GM19397 (cell line): Measurements from ENCODE around the gene PLAC9.
"Not testable (repeated sequence)": the region's sequence is repeated elsewhere in the genome, so short reads cannot be mapped to it uniquely, and the experiment has no call there.

Source experiments
- ATAC-seq: cut with Tn5 transposase; IDR thresholded peaks from one replicate; pipeline ENCODE4 v1.9.1; 2021; ENCODE audit warnings: mild to moderate bottlenecking, moderate library complexity; ENCODE audit not compliant: unreplicated experiment

PLAC9 gene, protein sequence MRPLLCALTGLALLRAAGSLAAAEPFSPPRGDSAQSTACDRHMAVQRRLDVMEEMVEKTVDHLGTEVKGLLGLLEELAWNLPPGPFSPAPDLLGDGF

GRCh38 chr10:80132299-80133139, at the start of gene PLAC9:
Gene PLAC9 (plus strand): TSS chr10:80132730. CDS start chr10:80132763, 33 bp downstream.
- no peak for ATAC-seq

GRCh38 chr10:80090121-80090520, 42.4 kb upstream of the PLAC9 start:
- no peak for ATAC-seq

DNA sequence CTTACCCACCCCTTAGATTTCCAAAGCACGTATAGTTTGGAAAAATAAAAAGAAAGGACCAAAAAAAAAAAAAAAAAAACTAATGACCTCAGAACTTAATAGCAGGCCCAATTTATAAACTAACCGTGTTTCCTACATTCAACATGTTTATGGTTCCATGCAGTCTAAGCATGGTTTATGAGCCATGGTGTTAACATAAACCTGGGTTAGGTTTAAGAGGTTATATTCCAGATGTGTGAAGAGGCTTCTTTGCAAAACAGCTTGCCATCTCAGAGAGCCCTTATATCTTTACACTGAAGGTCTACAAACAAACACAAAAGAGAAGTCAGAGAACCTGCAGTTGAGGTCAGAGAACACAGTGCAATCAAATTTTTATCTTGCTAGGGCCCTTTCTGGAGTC, 38.3 kb upstream of the PLAC9 start:
- no peak for ATAC-seq

DNA sequence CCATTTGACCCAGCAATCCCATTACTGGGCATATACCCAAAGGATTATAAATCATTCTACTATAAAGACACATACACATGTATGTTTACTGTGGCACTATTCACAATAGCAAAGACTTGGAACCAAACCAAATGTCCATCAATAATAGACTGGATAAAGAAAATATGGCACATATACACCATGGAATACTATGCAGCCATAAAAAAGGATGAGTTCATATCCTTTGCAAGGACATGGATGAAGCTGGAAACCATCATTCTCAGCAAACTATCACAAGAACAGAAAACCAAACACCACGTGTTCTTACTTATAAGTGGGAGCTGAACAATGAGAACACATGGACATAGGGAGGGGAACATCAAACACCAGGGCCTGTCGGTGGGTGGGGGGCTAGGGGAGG, 34.3 kb upstream of the PLAC9 start:
- ATAC-seq = not testable (repeated sequence)

DNA sequence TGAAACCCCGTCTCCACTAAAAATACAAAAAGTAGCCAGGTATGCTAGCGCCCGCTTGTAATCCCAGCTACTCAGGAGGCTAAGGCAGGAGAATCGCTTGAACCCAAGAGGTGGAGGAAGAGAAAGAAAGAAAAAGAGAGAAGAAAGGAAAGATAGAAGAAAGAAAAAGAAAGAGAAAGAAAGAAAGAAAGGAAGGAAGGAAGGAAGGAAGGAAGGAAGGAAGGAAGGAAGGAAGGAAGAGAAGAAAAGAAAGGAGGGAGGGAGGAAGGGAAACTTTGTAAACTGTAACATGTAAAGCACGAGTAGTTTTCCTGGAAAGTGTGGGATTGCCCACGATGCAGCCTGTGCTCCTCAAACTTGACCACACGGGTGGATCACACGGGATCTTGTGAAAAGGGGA, 33.2 kb upstream of the PLAC9 start:
- not testable (repeated sequence) for ATAC-seq

GRCh38 chr10:80100116-80100515, 32.4 kb upstream of the PLAC9 start:
- no peak for ATAC-seq

- no peak for ATAC-seq
These were observed 31.5 kb upstream of the PLAC9 start for GRCh38 chr10:80100861-80101695.

DNA sequence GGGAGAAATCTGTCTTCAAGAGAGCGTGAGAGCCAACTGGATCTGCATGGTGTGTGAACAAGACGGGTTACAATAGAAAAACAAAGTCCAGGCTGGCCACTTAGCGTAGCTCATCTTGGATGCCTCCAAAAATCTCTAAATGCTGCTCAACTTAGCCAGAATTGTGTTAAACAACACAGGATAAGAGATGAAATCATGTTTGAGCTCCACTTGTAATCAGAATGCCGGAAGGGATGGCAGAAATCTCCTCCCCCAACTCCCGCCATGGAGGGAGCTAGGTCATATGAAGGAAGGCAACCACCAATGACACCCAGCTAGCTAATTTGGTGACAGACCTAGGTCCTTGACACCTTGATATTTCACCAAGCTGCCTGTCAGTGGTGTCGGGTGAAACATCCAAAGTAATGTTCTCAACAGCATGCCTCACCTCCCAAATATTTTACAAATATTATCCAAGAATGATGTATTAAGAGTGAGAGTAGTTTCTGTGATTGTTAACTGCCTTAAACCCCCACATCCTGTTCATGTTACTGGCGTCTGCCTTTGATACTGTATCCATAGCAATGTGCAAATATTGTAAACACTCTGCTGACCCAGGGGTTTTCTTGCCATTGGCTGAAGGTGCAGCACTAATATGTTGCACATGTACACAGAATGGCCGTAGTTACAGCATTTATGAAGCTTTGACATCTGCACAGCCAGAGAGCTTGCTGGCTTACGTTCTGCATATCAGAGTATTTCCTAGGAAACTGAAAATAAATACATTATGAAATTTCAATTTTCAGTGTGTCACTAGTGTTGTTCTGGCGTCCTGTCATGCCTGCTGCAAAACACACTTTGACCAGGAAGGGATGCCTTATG, 28.2 kb upstream of the PLAC9 start:
- no peak for ATAC-seq

- ATAC-seq = no peak
These were observed 23.8 kb upstream of the PLAC9 start for GRCh38 chr10:80108576-80109239.

- ATAC-seq = no peak
These were observed 21.5 kb upstream of the PLAC9 start for GRCh38 chr10:80110986-80111385.

DNA sequence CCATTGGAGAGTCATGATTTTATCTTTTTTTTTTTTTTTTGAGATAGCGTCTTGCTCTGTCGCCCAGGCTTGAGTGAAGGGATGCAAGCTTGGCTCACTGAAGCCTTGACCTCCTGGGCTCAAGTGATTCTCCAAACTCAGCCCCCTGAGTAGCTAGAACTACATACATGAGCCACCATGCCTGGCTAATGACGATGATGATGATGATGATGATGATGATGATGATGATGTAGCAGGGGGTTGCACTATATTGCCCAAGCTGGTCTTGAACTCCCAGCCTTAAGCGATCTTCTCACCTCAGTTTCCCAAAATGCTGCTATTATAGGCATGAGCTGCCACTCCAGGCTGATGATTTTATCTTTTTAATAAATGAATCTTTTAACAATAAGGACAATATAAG, 13.9 kb upstream of the PLAC9 start:
- no peak for ATAC-seq

- no peak for ATAC-seq
These were observed 10.3 kb upstream of the PLAC9 start for GRCh38 chr10:80122110-80122710.

GRCh38 chr10:80122746-80123145, 9.8 kb upstream of the PLAC9 start:
- no peak for ATAC-seq

- no peak for ATAC-seq
These were observed 5.7 kb upstream of the PLAC9 start for GRCh38 chr10:80126876-80127275.

DNA sequence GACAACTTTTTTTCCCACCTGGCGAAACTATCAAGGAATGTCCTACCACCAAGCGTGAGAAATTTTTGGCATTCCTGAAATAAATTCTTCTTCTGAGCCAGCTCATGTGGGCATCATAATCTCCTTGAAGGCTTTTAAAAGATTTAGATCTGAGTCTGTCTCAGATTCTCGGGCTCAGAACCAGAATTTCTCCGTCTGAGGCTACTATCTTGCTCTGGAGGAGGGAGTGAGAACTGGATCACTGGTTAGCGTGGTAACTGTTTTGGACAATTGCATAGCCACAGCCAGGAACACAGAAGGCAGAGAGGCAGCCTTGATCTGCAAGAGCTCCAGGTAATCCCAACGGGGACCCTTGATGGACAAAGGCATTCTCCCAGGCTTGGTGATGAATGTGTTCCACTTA, 1.0 kb upstream of the PLAC9 start:
- ATAC-seq = no peak

DNA sequence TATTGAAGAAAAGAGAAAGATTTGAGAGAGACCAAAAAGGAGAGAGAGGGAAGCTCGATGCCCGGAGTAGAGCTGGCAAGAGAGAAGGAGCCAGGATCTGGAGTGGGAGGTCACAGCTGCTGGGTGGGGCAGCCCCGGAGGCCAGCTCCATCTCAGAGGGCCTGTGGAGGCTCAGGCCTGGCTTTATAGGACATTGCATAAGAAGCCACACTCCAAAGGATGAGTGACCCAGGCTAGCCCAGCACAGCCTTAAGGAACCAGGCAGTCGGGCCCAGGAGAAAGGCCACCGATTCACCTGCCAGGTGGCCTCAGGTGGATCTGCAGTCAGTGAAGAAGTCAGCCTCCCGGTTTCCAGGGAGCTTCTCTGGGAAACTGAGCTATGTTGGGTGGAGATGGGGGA, 676 bp downstream of the PLAC9 start:
- no peak for ATAC-seq

GRCh38 chr10:80133687-80134086, 1.2 kb downstream of the PLAC9 start:
- ATAC-seq = not testable (repeated sequence)

GRCh38 chr10:80136134-80136571, 3.6 kb downstream of the PLAC9 start:
- ATAC-seq = no peak

- no peak for ATAC-seq
These were observed 4.7 kb downstream of the PLAC9 start for GRCh38 chr10:80137031-80137862.
